Measurements from ENCODE around the gene PLCD1.

Gene PLCD1

DNA sequence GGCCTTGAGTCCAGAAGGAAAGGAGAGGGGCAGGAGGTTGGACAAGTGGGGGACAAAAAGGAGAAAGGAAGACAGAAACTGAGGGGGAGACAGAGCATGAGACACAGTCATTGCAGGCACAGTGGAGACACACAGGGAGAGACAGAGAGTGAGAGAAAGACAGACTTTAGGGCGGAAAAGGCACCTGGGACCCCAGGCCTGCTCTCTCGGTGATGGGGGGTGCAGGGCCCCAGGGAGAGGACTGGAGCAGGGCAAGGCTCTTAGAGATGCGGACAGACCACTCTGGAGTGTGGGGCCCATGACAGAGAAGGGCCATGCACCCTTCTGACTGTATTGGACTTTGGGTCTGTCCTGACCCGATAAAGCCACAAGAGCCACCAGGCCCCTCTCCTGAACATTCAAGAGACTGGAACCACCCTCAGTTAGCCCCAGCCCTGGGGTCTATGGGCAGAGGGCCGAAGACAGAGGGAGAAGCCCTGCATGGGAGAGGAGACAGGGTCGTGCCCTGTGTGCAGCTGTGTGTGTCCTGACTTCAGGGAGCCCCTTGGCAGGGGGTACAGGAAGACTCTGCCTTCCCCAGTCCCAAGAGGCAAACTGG lies 12.5 kb downstream of the PLCD1 start:
- DNase-seq (ENCODE audit: low read depth), result no peak

DNA sequence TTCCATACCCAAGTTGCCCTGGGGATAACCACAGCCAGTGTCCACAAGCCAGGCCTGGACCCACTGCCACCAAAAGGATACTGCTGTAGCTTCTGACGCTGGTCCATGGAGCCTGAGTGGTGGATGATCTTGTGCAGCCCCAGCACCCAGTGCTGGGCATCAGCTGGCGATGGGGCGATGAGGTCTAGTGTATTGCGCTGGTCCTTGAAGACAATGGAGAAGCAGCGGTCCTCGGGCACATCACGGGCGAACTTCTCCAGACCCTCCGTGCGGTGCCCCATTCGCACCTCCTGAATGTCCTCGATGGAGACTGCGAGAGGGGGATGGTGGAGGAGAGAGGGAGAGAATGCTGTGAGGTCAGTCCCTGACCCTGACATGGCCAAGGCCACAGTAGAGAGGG lies 13.0 kb downstream of the PLCD1 start:
- DNase-seq (ENCODE audit: low read depth), result no peak

DNA sequence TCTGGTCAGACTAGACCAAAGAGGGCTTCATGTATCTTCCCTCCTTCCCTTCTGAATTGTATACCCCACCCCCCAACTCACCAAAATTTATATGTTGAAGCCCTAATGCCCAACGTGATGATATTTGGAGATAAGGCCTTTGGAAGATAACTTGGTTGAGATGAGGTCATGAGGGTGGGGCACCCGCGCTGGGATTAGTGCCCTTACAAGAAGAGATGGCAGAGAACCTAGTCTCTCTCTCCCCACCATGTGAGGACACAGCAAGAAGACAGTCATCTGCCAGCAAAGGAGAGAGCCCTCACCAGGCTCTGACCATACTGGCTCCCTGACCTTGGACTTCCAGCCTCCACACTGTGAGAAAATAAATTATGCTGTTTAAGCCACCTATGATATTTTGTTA lies 13.5 kb downstream of the PLCD1 start:
- DNase-seq (ENCODE audit: low read depth), result no peak

DNA sequence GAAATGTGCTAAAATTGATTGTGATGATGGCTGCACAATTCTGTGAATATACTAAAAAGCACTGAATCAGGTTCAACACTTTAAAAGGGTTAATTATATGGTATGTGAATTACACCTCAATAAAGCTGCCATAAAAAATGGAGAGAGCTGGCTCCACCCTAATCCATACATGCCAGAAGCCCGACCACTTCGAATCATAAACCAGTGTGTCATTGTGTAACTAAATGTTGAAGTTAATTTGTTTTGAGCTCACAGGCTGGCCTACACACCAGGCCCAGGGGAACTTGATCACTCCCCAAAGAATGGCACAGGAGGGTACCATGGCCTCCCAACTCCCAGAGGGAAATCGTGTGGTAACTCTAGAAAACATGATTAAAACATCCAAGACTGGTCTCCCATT lies 14.0 kb downstream of the PLCD1 start:
- DNase-seq (ENCODE audit: low read depth), result no peak

DNA sequence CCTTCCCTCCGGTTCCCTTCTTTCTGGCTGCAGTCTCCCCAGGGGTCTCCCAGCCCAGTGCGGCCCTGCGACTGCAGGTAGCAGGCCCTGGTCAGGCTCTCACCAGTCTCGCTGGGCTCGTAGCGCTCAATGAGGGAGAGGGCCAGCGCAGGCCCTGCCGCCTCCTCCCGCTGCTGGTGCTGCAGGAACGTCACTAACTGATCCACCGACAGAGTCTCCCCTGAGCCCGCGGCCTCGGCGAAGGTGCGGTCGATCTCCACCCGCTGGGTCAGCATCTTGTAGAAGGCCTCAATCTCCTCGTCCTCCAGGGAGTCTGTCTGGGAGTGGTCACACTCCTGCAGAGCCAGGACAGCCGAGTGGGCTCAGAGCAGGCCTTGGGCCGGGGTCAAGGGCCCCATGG lies 18.3 kb downstream of the PLCD1 start:
- no peak for DNase-seq (ENCODE audit: low read depth)

DNA sequence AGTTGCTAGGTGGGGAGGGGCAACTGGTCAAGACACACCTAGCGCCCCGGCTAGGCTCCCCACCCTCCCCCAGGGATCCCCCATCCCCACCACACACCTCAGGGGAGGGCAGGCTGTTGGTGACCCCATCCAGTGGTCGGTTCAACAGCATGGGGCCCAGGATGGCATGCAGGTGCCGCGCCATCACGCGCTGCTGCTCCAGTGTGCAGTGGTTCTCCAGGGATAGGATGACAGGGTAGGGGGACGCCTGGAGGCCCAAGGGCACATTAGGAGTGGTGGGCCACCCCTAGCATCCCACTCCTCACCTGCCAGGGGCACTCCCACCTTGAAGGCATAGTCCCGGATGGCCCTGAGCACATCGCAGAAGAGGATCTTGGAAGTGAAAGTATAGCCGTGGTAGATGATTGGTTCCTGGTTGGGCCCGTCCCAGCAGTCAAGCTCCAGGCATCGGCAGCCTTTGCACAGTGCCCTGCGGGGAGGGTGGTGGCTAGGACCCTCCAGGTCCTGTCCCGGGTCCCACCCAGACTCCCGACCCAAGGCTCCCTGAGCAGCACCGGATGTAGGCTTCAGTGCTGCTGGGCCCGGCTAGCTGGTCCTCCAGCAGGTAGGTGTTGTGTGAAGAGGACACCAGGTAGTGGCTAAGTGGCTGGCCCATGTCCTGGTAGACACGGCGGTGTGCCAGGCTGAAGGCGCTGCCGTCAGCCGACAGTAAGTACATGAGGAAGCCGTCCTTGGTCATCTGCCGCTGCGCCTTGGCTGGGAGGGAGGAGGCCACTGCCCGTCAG lies 19.4 kb downstream of the PLCD1 start:
- no peak for DNase-seq (ENCODE audit: low read depth)

DNA sequence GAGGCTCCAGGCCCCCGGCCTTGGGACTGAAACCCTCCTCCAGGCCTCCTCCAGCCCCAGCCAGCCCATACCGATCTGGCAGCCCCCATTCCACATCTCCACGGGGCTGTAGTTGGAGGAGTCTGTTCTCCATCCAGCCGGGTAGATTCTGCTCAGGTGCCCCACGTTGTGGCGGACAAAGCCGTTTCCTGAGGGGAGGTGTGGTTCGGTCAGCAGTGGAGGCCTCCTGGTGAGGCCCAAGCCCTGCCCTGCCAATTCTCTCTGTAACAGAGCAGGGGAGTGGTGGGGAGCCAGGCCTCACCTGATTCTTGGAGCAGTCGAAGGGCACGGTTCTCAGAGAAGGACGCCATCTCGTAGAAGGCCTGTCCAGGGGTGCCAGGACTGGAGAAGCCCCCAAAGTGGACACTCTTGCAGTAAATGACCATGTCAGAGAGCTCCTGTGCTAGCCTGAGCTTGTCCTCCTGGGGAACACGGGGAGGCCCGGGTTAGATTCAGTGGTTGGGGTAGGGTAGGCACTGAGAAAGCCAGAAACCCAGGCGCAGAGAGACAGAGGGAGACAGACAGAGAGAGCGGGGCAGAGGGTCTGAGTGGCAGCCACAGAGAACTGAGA lies 20.4 kb downstream of the PLCD1 start:
- no peak for DNase-seq (ENCODE audit: low read depth)

DNA sequence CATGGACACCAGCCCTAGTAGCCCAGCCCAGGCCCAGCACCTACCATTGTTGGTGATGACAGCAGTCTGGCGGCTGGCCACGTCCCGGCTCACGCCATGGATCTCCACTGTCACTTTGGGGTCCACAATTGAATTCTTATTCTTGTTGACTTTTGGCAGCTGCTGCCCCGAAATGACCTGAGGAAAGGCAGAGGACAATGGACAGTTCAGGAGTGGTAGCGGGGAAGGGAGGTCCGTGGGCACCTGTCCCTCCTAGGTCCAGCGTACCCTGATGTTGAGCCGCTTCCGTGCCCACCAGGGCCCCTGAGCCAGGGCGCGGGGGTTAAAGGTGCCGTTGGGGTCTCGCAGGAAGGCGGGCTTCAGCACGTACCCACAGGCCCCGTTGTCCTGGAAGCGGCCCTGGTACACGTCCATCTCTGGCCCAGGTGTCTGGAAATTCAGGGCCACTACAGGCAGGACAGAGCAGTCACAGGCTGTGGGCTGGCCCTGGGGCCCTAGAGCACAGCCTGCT lies 21.2 kb downstream of the PLCD1 start:
- DNase-seq (ENCODE audit: low read depth), result no peak

DNA sequence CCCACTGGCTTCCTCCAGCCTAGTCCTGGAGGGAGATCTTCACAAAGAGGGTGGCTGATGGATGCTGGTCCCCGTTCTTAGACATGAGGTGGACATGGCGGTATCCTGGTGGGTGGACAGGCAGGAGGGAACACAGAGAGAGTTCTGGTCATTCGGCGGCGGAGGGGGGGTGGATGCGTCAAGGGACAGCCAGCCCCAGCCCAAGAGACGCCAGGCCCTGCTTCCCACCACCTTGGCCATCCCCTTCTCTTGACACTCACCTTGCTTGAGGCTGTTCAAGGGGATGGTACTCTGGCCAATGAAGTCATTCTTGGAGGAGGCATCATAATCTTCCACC lies 21.7 kb downstream of the PLCD1 start:
- DNase-seq (ENCODE audit: low read depth), result no peak

DNA sequence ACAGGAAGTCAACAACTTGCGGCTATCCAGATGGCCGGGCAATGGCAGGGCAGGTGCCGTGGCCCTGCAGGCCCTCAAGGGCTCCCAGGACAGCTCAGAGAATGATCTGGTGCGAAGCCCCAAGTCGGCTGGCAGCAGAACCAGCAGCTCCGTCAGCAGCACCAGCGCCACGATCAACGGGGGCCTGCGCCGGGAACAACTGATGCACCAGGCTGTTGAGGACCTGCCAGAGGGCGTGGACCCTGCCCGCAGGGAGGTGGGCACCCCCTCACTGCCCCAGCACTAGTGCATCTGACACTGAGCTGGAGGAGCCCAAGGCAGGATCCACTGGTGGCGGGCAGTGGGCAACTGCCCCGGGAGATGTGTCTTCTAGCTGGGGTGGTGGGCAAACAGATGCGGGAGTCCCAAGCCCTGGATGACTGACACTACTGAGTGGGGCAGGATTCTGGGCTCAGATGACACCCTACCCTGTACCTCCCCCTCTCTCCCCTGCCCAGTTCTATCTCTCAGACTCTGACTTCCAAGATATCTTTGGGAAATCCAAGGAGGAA lies 22.9 kb downstream of the PLCD1 start:
- no peak for DNase-seq (ENCODE audit: low read depth)

DNA sequence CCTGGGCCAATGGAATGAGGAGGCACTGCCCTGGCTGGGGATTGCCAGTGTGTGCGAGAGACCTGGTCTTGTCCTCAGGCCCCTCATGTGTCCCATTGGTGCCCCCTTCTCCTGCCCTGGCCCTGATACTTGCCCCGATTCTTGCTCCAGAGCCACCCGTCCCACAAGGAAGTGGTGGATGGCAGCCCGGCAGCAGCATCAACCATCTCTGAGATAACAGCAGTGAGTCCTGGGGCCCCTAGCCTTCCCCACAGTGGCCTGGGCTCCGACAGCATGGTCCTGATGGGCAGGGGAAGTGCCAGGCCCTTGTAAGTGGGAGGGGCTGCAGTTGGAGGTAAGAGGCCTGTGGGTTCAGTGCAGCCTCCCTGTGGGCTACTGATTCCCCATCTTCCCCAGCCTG lies 23.4 kb downstream of the PLCD1 start:
- DNase-seq (ENCODE audit: low read depth), result no peak

DNA sequence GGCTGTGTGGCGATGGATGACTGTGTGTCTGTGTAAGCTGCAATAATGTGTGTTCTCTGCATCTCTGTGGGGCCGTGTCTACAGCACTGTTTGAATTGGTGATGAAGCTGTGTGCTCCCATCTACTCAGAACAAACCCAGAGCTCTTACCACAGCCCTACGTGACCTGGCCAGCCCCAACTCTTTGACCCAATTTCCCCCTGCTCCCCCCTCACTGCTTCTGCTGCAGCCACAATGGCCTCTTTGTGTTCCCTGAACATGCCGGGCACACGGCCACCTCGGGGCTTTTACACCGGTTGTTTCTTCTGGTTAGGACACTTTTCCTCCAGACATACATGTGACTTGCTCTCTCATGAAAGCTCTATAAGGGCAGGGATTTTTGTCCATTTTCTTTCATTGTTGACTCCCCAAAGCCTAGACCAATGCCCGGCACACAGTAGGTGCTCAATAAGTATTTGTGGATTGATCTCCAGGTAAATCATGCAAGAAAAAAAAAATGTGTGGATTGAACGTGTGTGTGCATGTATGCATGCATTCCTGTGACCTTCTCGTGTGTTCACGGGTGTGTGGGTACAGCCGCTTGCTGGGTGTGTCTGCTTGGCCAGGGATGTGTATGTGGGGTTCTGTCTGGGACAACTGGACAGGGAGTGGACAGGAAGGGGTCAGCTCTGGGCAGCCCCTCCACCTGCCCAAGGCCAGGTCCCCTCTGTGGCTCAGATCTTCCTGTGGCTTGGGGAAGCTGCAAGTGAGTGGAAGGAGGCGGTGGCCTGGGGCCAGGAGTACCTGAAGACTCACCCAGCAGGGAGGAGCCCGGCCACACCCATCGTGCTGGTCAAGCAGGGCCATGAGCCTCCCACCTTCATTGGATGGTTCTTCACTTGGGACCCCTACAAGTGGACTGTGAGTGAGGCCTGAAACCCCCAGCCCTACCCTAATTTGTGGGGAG lies 24.1 kb downstream of the PLCD1 start:
- DNase-seq (ENCODE audit: low read depth), result no peak

DNA sequence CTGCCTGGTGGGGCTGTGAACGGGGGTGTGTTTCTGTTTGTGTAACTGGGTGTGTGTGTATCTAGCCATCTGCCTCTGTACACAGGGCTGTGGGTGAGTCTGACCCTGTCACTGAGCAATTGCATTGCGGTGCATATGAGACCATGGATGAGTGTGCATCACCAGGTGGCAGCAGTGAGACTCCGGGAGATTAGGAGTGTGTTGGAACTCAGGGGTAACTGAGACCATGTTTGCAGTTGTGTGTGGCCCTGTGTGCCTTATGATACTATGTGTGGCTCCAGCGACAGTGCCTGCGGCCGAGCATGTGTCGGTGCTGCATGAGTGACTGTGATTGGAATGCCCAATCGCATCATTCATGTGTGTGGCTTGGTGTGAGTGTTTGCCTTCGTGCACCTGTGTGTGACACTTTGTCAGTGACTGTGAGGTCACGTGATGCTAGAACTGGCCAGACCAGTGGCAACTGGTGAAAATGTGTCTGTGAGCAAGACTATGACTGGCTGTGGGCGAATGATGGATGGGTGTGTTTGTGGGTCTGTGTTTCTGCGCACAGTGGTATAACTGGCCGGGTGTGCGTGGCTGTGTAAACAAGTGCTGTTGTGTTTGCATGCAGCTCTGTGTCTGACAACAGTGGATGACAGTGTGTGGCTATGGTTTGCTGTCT lies 24.9 kb downstream of the PLCD1 start:
- peak; percentile 52 for DNase-seq (ENCODE audit: low read depth)

DNA sequence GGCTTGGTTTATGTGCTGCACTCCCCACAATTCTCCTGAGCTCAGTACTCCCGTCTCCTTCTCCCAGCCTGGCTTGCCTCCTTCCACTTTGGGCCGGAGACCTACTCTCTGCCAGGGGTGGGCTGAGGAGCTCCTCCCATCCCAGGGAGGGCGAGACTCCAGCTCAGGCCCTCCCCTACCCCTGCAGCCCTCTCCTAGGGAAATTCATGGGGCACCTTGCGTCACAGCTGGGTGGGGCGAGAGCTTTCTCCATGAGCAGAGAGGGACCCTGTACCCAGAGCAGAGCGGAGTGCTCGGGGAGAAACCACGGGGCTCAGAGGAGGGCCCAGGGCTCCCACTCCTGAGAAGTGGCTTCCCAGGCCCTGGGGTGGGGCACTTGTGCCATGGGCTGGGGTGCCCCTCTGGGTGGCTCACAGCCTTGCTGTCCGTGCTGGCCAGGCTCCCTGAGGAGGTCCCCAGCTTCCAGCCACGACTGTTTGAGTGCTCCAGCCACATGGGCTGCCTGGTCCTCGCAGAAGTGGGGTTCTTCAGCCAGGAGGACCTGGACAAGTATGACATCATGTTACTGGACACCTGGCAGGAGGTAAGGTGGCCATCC lies 25.5 kb downstream of the PLCD1 start:
- no peak for DNase-seq (ENCODE audit: low read depth)

DNA sequence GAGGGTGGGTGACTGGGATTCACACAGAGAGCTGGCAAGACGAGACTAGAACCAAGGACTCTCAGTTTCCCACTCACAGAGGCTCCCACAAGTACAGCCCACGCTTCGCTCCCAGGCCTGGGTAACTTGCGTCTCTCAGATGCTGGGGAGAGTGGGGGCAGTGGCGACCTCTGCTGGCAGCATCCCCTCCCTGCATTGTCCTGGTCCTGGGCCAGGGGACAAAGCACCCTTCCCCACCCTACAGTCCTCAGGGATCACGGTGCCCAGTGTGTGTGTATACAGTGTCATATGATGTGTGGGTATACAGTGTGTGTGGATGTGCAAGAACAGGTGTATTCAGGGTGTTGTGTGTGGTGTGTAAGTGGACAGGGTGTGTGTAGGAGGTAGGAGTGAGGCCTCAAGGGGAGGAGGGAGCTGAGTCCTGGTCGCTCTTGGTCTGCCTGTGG lies 26.0 kb downstream of the PLCD1 start:
- DNase-seq (ENCODE audit: low read depth), result peak; percentile 46

DNA sequence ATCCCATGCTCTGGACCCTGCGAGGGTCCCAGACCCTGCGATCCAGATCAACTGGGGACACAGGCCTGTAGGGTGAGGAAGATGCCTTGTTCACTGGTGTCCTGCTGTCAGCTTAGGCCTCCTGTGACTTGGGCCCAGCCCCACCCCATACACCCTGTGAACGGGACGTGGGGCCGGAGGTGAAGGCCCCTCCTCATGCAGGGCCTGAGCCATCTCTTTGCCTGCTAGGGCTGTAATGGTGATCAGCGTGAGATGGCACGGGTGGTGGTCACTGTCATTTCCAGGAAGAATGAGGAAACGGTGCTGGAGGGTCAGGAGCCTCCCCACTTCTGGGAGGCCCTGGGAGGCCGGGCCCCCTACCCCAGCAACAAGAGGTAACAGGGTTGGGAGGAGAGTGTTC lies 26.5 kb downstream of the PLCD1 start:
- DNase-seq (ENCODE audit: low read depth), result no peak

DNA sequence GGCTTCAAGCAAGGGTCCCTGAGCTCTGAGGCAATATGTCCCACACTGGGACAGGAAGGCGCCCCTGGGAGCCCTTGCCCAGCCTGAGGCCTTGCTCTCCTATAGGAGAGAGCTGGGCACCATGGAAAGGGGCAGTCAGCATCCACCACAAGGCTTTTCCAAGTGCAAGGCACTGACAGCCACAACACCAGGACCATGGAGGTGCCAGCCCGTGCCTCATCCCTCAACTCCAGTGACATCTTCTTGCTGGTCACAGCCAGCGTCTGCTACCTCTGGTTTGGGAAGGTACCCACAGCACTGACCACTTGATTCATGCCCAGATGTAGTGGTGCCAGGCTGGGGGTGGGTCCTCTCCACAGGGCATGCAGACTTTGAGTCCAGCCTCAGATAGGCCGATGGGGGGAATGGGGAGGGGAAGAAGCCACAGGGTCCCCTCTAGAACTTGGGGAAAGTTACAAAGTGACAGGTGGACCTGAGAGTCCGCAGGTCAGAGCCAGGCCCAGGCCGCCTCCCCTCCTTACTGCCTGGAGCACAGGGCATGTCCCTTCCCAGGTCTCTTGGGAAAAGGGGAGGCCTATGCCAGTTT lies 27.1 kb downstream of the PLCD1 start:
- DNase-seq (ENCODE audit: low read depth), result no peak

DNA sequence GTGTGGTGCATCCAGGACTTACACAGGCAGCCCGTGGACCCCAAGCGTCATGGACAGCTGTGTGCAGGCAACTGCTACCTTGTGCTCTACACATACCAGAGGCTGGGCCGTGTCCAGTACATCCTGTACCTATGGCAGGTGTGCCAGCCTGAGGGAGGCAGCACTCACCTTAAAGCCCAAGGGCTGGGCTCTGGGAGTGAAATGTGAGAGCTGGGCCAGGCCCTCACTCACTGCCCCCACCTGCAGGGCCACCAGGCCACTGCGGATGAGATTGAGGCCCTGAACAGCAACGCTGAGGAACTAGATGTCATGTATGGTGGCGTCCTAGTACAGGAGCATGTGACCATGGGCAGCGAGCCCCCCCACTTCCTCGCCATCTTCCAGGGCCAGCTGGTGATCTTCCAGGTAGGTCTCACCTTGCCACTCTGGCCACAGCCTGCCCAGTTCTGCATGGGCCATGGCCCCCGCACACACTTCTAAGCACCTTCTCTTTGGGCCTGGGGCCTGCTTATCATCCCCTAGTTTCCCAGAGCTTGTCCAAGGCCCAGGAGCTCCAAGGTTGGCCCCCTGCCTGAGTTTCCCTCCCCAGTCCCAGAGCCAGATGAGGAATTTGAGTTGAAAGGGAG lies 27.9 kb downstream of the PLCD1 start:
- no peak for DNase-seq (ENCODE audit: low read depth)

DNA sequence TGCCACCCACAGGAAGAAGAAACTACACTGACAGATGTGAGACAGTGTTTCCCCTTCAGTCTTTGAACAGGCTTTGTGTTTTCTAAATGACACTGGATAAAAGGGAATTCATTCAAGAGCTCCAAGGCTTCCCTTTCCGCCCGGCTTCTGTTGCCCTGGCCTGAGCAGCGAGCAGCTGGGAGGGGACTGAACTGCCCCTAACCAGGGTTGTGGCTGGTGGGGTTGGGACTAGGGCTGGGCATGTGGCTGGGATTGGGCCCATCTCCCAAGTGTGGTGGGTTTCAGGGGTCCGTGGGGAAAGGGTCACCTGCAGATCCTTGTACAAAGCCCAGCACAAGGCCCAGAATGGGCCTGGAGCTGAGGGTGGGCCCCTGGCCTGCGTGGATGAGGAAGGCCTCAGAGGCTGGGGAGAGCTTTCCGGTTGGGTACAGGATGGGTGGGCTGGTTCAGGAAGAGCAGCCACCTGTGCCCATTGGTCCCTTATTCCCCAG lies 28.4 kb downstream of the PLCD1 start:
- DNase-seq (ENCODE audit: low read depth), result no peak

Measured in stimulated activated CD4-positive, alpha-beta T cell treated with anti-CD3 and anti-CD28 coated beads, Interleukin-2, amount 100 ng/mL, for 4 hours (primary cell).